SH-SY5Y (cell line): Measurements from ENCODE around the gene LRRC34.

Source experiments
- GATA2 ChIP-seq: IDR thresholded peaks from 2 replicates; pipeline ENCODE4 v1.6.1; 2011; ENCODE audit warnings: mild to moderate bottlenecking, low read depth, low read length
- GATA3 ChIP-seq: IDR thresholded peaks from 2 replicates; pipeline ENCODE4 v1.6.1; 2011; ENCODE audit warnings: low read depth, mild to moderate bottlenecking, low read length, moderate library complexity

LRRC34 gene

GRCh38 chr3:169781209-169781855, 31.4 kb downstream of the LRRC34 start:
- TF ChIP-seq GATA3: no peak
- TF ChIP-seq GATA2: no peak

- TF ChIP-seq GATA3: no peak
Observed at GRCh38 chr3:169780742-169781141, 32.0 kb downstream of the LRRC34 start.

- TF ChIP-seq GATA3 (no peak), GATA2 (no peak)
Observed at GRCh38 chr3:169777822-169778221, 34.9 kb downstream of the LRRC34 start.

GRCh38 chr3:169774186-169774585, 38.5 kb downstream of the LRRC34 start:
- no peak for TF ChIP-seq GATA2
- no peak for TF ChIP-seq GATA3

- TF ChIP-seq GATA3 (no peak), GATA2 (no peak)
Observed at GRCh38 chr3:169772897-169773816, 39.5 kb downstream of the LRRC34 start, which contains the start of gene MYNN. Gene MYNN (plus strand): TSS chr3:169773396. CDS start chr3:169774296, 900 bp downstream.

GRCh38 chr3:169772305-169772896, 40.3 kb downstream of the LRRC34 start:
- TF ChIP-seq GATA2 (peak; percentile 31; the same call in 1 of the 2 replicates), GATA3 (no peak)

GRCh38 chr3:169771497-169772304, 41.0 kb downstream of the LRRC34 start:
- TF ChIP-seq GATA3 (peak; percentile 31; the same call in 1 of the 2 replicates), GATA2 (peak; percentile 79)

GRCh38 chr3:169769287-169770181, 43.2 kb downstream of the LRRC34 start, which contains the start of gene ACTRT3:
Gene ACTRT3 (minus strand): TSS chr3:169769561. CDS start chr3:169769520, 41 bp downstream.
- no peak for TF ChIP-seq GATA2
- no peak for TF ChIP-seq GATA3

- no peak for TF ChIP-seq GATA3
Observed at GRCh38 chr3:169764882-169765612, 47.7 kb downstream of the LRRC34 start, which contains the start of gene TERC. Gene TERC (minus strand): TSS chr3:169765060.

- TF ChIP-seq GATA2 (no peak), GATA3 (no peak)
Observed at GRCh38 chr3:169764312-169764881, 48.3 kb downstream of the LRRC34 start.

- no peak for TF ChIP-seq GATA3
- no peak for TF ChIP-seq GATA2
Observed at GRCh38 chr3:169760479-169760878, 52.2 kb downstream of the LRRC34 start.

- TF ChIP-seq GATA2 (no peak), GATA3 (no peak)
Observed at GRCh38 chr3:169759256-169759655, 53.4 kb downstream of the LRRC34 start.
